Neural cell (in vitro differentiated cells): Measurements from ENCODE around the gene DOCK10. TPM values are rescaled to one million over a fixed set of nuclear protein-coding genes. Genes with fewer than 3 reads are reported as not detected.

Experiments used
- H2AFZ ChIP-seq: fragments of 200-600, 300-800 bp; sonication (generic), shearing (Covaris generic); 2 replicates; pipeline ENCODE4 v1.6.0; 2014; ENCODE audit warnings: low read depth, mild to moderate bottlenecking, antibody characterized with exemption, low read length, moderate library complexity
- H3F3A ChIP-seq: fragments of 200-600 bp; shearing (Covaris generic); 2 replicates; pipeline ENCODE4 v1.6.1; 2016; ENCODE audit warnings: mild to moderate bottlenecking, moderate library complexity, mixed read lengths, antibody characterized with exemption, low read length; ENCODE audit not compliant: insufficient read depth, poor library complexity, severe bottlenecking
- H3K27ac ChIP-seq: fragments of 200-600, 300-800 bp; sonication (generic), shearing (Covaris generic); 2 replicates; pipeline ENCODE4 v1.5.1; 2014; ENCODE audit warnings: mild to moderate bottlenecking, low read length, moderate library complexity
- H3K27me3 ChIP-seq: fragments of 300-800, 200-600 bp; sonication (generic), shearing (Covaris generic); 2 replicates; pipeline ENCODE4 v1.6.0; 2014; ENCODE audit warnings: mild to moderate bottlenecking, low read depth, low read length, moderate library complexity; ENCODE audit not compliant: insufficient read depth
- H3K36me3 ChIP-seq: fragments of 300-800, 200-600 bp; sonication (generic), shearing (Covaris generic); 2 replicates; pipeline ENCODE4 v1.5.1; 2014; ENCODE audit warnings: mild to moderate bottlenecking, antibody characterized with exemption, low read length, moderate library complexity; ENCODE audit not compliant: insufficient read depth
- H3K4me2 ChIP-seq: fragments of 300-800, 200-600 bp; sonication (generic), shearing (Covaris generic); 2 replicates; pipeline ENCODE4 v1.6.0; 2014; ENCODE audit warnings: mild to moderate bottlenecking, low read length
- H3K4me3 ChIP-seq: fragments of 300-800, 200-600 bp; sonication (generic), shearing (Covaris generic); 2 replicates; pipeline ENCODE4 v1.5.1; 2014; ENCODE audit warnings: mild to moderate bottlenecking, low read length, moderate library complexity
- H3K79me2 ChIP-seq: fragments of 200-600 bp; shearing (Covaris generic); replicated peaks from 2 replicates; pipeline ENCODE4 v1.6.0; 2014; ENCODE audit warnings: mild to moderate bottlenecking, low read length, moderate library complexity; ENCODE audit not compliant: insufficient read depth
- H3K9ac ChIP-seq: fragments of 300-800, 200-600 bp; sonication (generic), shearing (Covaris generic); 2 replicates; pipeline ENCODE4 v1.6.1; 2016; ENCODE audit warnings: mild to moderate bottlenecking, low read length, mixed read lengths
- H3K9me2 ChIP-seq: fragments of 200-600 bp; shearing (Covaris generic); 2 replicates; pipeline ENCODE4 v1.6.1; 2016; ENCODE audit warnings: mild to moderate bottlenecking, low read length, mixed read lengths; ENCODE audit not compliant: insufficient read depth
- H3K9me3 ChIP-seq: fragments of 200-600, 300-800 bp; sonication (generic), shearing (Covaris generic); 2 replicates; pipeline ENCODE4 v1.6.1; 2016; ENCODE audit warnings: mild to moderate bottlenecking, mixed run types, low read length, moderate library complexity, mixed read lengths
- H4K20me1 ChIP-seq: fragments of 200-600 bp; shearing (Covaris generic); 2 replicates; pipeline ENCODE4 v1.6.1; 2016; ENCODE audit warnings: mild to moderate bottlenecking, mixed run types; ENCODE audit not compliant: insufficient read depth
- EP300 ChIP-seq: fragments of 450-650 bp; conservative IDR thresholded peaks from 2 replicates; pipeline ENCODE4 v1.6.1; 2014; ENCODE audit warnings: antibody characterized with exemption, mild to moderate bottlenecking, moderate library complexity; ENCODE audit not compliant: poor library complexity, severe bottlenecking
- EZH2 ChIP-seq: fragments of 200-600, 300-800 bp; shearing (Covaris generic), sonication (generic); IDR thresholded peaks from 2 replicates; pipeline ENCODE4 v1.6.1; 2014; ENCODE audit warnings: antibody characterized with exemption, low read length, borderline replicate concordance, mild to moderate bottlenecking; ENCODE audit not compliant: insufficient read depth, poor library complexity, severe bottlenecking
- MXI1 ChIP-seq: fragments of 450-650 bp; conservative IDR thresholded peaks from 2 replicates; pipeline ENCODE4 v1.6.1; 2014; ENCODE audit warnings: antibody characterized with exemption, mild to moderate bottlenecking; ENCODE audit not compliant: poor library complexity, severe bottlenecking
- POLR2AphosphoS5 ChIP-seq: IDR thresholded peaks from 2 replicates; pipeline ENCODE4 v1.6.1; 2012
- RAD21 ChIP-seq: fragments of 450-650 bp; conservative IDR thresholded peaks from 2 replicates; pipeline ENCODE4 v1.6.1; 2014; ENCODE audit warnings: antibody characterized with exemption, mild to moderate bottlenecking, moderate library complexity
- SMC3 ChIP-seq: fragments of 450-650 bp; conservative IDR thresholded peaks from 2 replicates; pipeline ENCODE4 v1.6.1; 2014; ENCODE audit warnings: antibody characterized with exemption, mild to moderate bottlenecking, moderate library complexity; ENCODE audit not compliant: poor library complexity
- TAF1 ChIP-seq: IDR thresholded peaks from 2 replicates; pipeline ENCODE4 v1.6.1; 2012; ENCODE audit warnings: low read depth
- polyA plus RNA-seq: library from polyadenylated mRNA; depleted of rRNA; stranded (reverse); fragments of >200 nt; gene quantifications from 2 replicates; pipeline ENCODE4 v1.2.3, GENCODE V29; 2014
- TF ChIP-seq, protein P1 (sequence below): fragments of 450-650 bp; IDR thresholded peaks from 2 replicates; pipeline ENCODE4 v1.5.1; 2014; ENCODE audit warnings: antibody characterized with exemption, mild to moderate bottlenecking, moderate library complexity; ENCODE audit not compliant: poor library complexity, severe bottlenecking
- TF ChIP-seq, protein P2 (sequence below): IDR thresholded peaks from 2 replicates; pipeline ENCODE4 v1.6.1; 2012; ENCODE audit warnings: borderline replicate concordance

Gene DOCK10
- polyA plus RNA-seq, 1 donor from 2014 or later, result 0.37 TPM

DNA sequence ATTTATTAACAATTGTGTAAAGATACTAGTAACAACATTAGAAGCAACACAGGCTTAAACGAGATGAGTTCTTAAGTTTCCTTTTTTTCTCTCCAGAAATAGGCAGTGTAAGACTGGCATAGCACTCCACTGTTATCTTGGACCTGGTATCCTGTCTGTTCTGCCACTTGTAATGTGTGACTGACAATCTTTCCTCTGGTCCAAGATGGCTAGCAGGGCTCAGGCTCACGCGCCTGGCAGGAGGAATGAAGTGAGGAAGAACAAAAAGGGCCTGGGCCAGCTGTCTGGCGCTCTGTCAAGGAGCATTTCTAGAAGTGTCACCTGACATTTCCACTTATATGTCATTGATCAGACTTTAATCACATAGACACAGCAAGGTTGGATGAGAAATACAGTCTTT is 294.5 kb downstream of the DOCK10 start:
- H3F3A ChIP-seq, result no peaks in the 10 kb centered on the region
- no peak overlapping the region for H3K27ac ChIP-seq
- H3K36me3 ChIP-seq, result no peaks in the 10 kb centered on the region
- no peaks in the 10 kb centered on the region for H3K27me3 ChIP-seq
- no peaks in the 10 kb centered on the region for H4K20me1 ChIP-seq
- TF ChIP-seq POLR2AphosphoS5 (no peak), RAD21 (no peak), TAF1 (no peak), EZH2 (no peak), SMC3 (no peak), MXI1 (no peak), EP300 (no peak)
- TF ChIP-seq, protein P1, sequence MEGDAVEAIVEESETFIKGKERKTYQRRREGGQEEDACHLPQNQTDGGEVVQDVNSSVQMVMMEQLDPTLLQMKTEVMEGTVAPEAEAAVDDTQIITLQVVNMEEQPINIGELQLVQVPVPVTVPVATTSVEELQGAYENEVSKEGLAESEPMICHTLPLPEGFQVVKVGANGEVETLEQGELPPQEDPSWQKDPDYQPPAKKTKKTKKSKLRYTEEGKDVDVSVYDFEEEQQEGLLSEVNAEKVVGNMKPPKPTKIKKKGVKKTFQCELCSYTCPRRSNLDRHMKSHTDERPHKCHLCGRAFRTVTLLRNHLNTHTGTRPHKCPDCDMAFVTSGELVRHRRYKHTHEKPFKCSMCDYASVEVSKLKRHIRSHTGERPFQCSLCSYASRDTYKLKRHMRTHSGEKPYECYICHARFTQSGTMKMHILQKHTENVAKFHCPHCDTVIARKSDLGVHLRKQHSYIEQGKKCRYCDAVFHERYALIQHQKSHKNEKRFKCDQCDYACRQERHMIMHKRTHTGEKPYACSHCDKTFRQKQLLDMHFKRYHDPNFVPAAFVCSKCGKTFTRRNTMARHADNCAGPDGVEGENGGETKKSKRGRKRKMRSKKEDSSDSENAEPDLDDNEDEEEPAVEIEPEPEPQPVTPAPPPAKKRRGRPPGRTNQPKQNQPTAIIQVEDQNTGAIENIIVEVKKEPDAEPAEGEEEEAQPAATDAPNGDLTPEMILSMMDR, result no peak
- TF ChIP-seq, protein P2, sequence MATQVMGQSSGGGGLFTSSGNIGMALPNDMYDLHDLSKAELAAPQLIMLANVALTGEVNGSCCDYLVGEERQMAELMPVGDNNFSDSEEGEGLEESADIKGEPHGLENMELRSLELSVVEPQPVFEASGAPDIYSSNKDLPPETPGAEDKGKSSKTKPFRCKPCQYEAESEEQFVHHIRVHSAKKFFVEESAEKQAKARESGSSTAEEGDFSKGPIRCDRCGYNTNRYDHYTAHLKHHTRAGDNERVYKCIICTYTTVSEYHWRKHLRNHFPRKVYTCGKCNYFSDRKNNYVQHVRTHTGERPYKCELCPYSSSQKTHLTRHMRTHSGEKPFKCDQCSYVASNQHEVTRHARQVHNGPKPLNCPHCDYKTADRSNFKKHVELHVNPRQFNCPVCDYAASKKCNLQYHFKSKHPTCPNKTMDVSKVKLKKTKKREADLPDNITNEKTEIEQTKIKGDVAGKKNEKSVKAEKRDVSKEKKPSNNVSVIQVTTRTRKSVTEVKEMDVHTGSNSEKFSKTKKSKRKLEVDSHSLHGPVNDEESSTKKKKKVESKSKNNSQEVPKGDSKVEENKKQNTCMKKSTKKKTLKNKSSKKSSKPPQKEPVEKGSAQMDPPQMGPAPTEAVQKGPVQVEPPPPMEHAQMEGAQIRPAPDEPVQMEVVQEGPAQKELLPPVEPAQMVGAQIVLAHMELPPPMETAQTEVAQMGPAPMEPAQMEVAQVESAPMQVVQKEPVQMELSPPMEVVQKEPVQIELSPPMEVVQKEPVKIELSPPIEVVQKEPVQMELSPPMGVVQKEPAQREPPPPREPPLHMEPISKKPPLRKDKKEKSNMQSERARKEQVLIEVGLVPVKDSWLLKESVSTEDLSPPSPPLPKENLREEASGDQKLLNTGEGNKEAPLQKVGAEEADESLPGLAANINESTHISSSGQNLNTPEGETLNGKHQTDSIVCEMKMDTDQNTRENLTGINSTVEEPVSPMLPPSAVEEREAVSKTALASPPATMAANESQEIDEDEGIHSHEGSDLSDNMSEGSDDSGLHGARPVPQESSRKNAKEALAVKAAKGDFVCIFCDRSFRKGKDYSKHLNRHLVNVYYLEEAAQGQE, result no peak
- no peak overlapping the region for H3K4me2 ChIP-seq
- no peaks in the 10 kb centered on the region for H3K9me3 ChIP-seq
- H2AFZ ChIP-seq, result no peak overlapping the region
- H3K79me2 ChIP-seq, result no peaks in the 10 kb centered on the region
- no peaks in the 10 kb centered on the region for H3K9me2 ChIP-seq
- no peak overlapping the region for H3K9ac ChIP-seq
- no peak overlapping the region for H3K4me3 ChIP-seq

DNA sequence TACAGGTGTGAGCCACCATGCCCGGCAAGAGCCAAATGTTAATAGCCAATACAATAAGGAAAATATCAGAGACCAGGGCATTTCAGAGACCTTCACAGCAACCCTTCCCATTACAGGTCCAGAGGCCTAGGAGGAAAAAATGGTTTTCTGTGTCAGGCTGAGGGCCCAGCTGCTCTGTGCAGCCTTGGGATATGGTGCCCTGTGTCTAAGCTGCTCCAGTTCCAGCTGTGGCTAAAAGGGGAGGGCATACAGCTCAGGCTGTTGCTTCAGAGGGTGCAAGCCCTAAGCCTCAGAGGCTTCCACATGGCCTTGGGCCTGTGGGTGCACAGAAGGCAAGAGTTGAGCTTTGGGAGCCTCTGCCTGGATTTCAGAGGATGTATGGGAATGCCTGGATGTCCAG is 306.0 kb downstream of the DOCK10 start:
- Histone ChIP-seq H4K20me1 (no peaks in the 10 kb centered on the region), H3K9ac (no peak overlapping the region), H3K4me3 (no peak overlapping the region), H3F3A (no peaks in the 10 kb centered on the region), H3K9me2 (no peaks in the 10 kb centered on the region), H3K4me2 (no peak overlapping the region), H3K36me3 (no peaks in the 10 kb centered on the region), H3K27ac (no peak overlapping the region), H3K27me3 (no peaks in the 10 kb centered on the region), H3K9me3 (peaks cover 6% of the 10 kb centered on the region), H3K79me2 (no peaks in the 10 kb centered on the region), H2AFZ (no peak overlapping the region)
- TF ChIP-seq, protein P2, result no peak
- TF ChIP-seq MXI1 (no peak), EP300 (no peak), POLR2AphosphoS5 (no peak), EZH2 (no peak), RAD21 (no peak)
- TF ChIP-seq, protein P1, result no peak
